ENCODE results near the gene CISD1.

DNA sequence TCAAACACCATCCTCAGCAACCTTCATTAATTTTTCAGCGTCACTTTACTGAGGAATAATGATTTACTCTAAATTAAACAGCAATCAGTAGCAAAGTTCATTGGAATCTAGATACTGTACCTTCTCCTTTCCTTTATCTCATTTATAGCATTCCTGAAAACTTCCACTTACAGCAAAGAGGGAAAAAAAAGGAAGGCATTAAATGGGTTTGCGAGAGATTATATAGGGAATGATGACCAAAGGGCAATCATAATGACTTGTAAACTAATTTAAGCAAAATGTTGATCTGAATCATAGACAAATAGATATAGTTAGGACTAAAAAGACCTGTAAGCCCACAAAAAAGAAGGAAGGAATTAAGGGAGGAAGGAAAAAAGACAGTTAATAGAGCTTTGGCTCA lies 43.3 kb upstream of the CISD1 start:
- TF ChIP-seq RAD21 (conservative IDR thresholded peaks at IDR 0.05) (no peak), EZH2 (IDR thresholded peaks at IDR 0.05; ENCODE audit: borderline replicate concordance, insufficient read depth, low read length, poor library complexity, severe bottlenecking) (no peak), SMC3 (conservative IDR thresholded peaks at IDR 0.05; ENCODE audit: poor library complexity) (no peak), EP300 (conservative IDR thresholded peaks at IDR 0.05; ENCODE audit: poor library complexity, severe bottlenecking) (no peak), POLR2AphosphoS5 (IDR thresholded peaks at IDR 0.05) (no peak), TAF1 (IDR thresholded peaks at IDR 0.05; ENCODE audit: low read depth) (no peak), MXI1 (conservative IDR thresholded peaks at IDR 0.05; ENCODE audit: poor library complexity, severe bottlenecking) (no peak)
- TF ChIP-seq, protein P1, sequence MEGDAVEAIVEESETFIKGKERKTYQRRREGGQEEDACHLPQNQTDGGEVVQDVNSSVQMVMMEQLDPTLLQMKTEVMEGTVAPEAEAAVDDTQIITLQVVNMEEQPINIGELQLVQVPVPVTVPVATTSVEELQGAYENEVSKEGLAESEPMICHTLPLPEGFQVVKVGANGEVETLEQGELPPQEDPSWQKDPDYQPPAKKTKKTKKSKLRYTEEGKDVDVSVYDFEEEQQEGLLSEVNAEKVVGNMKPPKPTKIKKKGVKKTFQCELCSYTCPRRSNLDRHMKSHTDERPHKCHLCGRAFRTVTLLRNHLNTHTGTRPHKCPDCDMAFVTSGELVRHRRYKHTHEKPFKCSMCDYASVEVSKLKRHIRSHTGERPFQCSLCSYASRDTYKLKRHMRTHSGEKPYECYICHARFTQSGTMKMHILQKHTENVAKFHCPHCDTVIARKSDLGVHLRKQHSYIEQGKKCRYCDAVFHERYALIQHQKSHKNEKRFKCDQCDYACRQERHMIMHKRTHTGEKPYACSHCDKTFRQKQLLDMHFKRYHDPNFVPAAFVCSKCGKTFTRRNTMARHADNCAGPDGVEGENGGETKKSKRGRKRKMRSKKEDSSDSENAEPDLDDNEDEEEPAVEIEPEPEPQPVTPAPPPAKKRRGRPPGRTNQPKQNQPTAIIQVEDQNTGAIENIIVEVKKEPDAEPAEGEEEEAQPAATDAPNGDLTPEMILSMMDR (IDR thresholded peaks at IDR 0.05; ENCODE audit: poor library complexity, severe bottlenecking): no peak
- TF ChIP-seq, protein P2, sequence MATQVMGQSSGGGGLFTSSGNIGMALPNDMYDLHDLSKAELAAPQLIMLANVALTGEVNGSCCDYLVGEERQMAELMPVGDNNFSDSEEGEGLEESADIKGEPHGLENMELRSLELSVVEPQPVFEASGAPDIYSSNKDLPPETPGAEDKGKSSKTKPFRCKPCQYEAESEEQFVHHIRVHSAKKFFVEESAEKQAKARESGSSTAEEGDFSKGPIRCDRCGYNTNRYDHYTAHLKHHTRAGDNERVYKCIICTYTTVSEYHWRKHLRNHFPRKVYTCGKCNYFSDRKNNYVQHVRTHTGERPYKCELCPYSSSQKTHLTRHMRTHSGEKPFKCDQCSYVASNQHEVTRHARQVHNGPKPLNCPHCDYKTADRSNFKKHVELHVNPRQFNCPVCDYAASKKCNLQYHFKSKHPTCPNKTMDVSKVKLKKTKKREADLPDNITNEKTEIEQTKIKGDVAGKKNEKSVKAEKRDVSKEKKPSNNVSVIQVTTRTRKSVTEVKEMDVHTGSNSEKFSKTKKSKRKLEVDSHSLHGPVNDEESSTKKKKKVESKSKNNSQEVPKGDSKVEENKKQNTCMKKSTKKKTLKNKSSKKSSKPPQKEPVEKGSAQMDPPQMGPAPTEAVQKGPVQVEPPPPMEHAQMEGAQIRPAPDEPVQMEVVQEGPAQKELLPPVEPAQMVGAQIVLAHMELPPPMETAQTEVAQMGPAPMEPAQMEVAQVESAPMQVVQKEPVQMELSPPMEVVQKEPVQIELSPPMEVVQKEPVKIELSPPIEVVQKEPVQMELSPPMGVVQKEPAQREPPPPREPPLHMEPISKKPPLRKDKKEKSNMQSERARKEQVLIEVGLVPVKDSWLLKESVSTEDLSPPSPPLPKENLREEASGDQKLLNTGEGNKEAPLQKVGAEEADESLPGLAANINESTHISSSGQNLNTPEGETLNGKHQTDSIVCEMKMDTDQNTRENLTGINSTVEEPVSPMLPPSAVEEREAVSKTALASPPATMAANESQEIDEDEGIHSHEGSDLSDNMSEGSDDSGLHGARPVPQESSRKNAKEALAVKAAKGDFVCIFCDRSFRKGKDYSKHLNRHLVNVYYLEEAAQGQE (IDR thresholded peaks at IDR 0.05; ENCODE audit: borderline replicate concordance): no peak

Data from neural cell (in vitro differentiated cells).